GM21423 (cell line): ENCODE measurements around the gene ASNSD1.
A peak's percentile ranks its signal among the peaks of the same experiment; 100 is the strongest.
"Not testable (repeated sequence)": the region's sequence is repeated elsewhere in the genome, so short reads cannot be mapped to it uniquely, and the experiment has no call there.

Experiments used
- ATAC-seq: cut with Tn5 transposase; IDR thresholded peaks from one replicate; pipeline ENCODE4 v1.9.1; 2021; ENCODE audit warnings: mild to moderate bottlenecking, moderate library complexity; ENCODE audit not compliant: unreplicated experiment

ASNSD1 gene

GRCh38 chr2:189685540-189686229, 24.4 kb downstream of the ASNSD1 start:
- ATAC-seq = no peak

GRCh38 chr2:189687796-189688195, 26.5 kb downstream of the ASNSD1 start:
- not testable (repeated sequence) for ATAC-seq

- no peak for ATAC-seq
Observed at GRCh38 chr2:189696223-189696622, 35.0 kb downstream of the ASNSD1 start.

GRCh38 chr2:189698020-189698887, 37.0 kb downstream of the ASNSD1 start:
- ATAC-seq = peak; percentile 52

GRCh38 chr2:189700681-189701080, 39.4 kb downstream of the ASNSD1 start:
- ATAC-seq = no peak

- no peak for ATAC-seq
Observed at GRCh38 chr2:189702071-189702470, 40.8 kb downstream of the ASNSD1 start.

GRCh38 chr2:189709501-189710221, 48.4 kb downstream of the ASNSD1 start:
- no peak for ATAC-seq

GRCh38 chr2:189717593-189717992, 56.3 kb downstream of the ASNSD1 start:
- not testable (repeated sequence) for ATAC-seq

- ATAC-seq = no peak
Observed at GRCh38 chr2:189719571-189719970, 58.3 kb downstream of the ASNSD1 start.
